ENCODE data around the gene CD101.

CD101 gene

DNA sequence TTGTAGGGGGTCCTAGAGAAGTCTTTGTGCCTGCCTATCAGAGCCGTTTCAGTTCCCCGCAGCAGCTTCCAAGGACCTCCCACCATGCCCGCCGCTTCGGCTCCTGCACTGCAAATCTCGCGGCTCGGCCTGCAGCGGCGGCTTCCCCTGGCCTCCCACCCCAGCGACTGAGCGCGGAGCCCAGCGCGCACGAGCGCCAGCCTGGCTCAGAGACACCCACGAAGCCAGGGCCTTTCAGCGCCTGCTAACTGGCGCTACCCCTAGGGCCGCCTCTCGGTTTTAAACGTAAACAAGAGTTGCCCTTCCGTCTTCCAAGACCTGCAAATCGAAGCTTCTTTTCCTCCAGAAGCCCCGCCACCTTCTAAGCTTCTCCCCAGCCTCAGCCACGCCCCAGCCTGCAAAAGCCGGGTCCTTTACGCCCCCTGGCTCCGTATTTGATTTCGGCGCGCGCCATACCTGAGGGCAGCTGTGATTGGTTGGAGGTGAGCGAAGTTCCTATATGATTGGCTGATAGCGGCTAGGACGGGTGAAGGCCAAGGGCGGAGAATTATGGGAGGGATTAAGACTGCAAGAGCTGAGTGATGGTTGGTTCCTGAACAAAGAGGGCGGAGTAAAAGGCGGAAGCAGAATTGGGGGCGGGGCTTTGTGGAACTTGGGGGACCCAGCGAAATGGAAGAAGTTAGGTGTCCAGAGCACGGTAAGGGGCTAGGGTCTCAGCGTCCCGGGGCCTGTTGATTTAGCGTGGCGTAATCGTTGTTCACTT lies 58.3 kb downstream of the CD101 start, which contains the start of gene TTF2:
TTF2 (plus strand) TSS at position 649 of the 763 bp plus-strand sequence; CDS start at position 670, 21 bp downstream.
- DNase-seq, result peak; percentile 100

DNA sequence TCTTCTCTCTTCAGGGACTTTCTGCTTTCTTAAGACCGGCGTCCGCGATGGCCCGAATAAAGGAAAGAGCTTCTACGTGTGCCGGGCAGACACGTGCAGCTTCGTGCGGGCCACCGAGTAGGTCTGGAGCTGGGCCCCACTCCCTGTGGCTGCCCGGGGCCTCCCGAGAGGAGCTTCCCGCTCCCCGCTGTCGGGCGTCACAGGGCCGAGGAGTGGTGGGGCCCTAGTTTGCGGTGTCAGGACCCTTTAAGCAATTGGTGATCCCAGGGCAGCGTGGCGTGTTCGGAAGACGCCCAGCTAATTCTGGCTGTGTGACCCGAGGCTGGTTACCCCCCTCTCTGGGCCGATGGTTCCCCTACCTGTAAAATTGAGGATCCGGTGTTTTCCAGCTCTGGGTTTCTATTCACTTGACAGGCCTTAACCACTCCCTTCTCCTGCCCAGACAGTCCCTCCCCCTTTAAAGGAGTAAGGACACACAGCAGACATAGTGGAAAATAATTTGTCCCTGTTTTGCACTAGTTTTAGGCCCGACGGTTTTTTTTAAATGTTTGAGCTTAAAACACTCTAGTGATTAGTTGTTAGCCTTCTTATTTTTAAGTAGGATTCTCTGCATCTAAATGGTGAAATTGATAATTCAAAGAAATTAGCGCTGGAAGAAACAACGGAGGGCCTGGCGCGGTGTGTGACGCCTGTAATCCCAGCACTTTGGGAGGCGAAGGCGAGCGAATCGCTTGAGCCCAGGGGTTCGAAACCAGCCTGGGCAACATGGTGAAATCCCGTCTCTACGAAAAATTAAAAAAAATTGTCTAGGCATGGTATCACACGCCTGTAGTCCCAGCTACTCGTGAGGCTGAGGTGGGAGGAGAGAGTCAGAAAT lies 59.1 kb downstream of the CD101 start:
- DNase-seq, result peak; percentile 43

DNA sequence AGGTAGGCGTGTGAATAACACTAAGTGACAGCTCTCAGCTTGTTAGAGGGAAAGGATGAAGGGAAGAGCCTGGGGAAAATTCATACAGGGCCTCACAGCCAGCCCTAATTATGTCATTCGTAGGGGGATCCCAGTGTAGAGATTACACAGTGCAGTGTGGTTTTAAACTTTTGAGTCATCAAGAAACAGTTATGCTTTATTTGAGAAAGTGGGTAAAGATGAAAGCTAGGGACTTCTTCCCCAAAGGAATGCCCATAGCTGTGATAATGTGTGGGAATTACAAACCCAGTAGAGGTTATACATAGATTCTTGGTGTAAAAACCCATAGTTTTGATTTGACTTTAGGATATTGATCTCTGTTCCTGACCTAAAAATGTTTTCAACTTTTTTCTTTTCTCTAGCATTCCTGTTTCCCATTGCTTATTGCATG lies 60.4 kb downstream of the CD101 start:
- no peak for DNase-seq

DNA sequence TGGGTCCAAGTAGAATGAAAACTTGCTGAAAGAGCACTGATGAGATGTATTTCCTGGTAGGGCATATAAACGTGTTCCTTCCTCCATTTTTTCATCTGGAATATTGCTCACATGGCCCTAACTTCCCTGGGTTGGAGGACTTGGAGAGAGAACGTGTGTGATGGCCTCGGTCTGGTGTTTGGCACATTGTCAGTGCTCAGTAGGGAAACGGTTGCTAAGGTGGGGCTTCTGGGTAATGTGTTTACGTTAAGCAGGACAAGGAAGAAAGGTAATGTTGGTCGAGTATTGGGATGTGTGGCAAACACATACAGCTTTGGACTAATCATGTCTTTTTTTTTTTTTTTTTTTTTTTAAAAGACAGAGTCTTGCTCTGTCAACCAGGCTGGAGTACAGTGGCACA lies 64.8 kb downstream of the CD101 start:
- no peak for DNase-seq

DNA sequence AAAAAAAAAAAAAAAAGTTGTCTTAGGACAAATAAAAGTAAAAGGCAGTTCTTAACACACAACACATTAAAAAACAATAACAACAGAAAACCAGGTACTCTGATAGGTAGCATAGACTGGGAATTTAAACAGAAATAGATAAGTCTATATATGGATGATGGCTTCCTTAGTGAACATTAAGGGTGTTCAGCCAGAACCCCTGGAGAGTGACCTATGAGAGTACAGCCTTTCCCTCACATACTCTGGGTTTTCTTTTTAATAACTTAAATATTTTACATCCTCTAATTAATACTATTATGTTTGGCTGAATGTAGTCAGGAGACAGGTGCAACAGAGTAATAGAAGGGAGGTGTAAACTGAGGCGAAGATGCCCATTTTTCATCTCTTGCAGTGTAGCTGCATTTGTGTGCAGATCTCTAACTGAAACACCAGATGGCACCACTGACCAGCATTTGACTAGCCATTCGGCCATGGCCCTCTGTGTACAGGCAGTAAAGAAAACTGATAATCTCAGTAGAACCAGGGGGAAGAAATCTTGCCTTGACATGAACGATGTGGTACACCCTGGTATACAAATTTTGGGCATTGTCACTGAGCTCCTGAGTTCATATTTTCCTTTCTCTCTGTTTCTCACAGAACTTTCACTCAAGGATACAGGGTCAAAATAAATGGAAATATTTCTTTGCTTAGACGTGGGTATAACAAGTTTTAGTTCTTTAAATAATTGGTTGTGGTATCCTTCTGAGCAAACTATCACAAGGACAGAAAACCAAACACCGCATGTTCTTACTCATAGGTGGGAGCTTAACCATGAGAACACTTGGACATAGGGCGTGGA lies 66.2 kb downstream of the CD101 start:
- peak; percentile 42 for DNase-seq

DNA sequence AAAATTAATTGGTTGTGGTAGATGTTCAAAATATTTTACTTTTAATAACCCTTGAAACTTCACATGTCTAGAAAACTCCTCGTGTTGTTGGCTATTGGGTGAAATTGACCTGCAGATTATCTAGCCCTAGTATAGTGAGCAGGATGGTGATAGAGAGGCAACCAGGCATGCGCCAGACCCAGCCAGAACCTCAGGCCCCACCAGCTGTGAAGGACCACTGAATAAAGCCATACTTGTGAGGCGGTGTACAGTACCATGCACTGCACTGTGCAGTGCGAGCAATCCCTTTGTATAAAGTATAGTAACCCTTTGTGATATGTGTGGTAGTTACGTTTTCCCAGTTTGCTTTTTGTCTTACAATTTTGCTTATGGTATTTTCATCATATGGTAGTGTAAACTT lies 67.0 kb downstream of the CD101 start:
- DNase-seq, result no peak

DNA sequence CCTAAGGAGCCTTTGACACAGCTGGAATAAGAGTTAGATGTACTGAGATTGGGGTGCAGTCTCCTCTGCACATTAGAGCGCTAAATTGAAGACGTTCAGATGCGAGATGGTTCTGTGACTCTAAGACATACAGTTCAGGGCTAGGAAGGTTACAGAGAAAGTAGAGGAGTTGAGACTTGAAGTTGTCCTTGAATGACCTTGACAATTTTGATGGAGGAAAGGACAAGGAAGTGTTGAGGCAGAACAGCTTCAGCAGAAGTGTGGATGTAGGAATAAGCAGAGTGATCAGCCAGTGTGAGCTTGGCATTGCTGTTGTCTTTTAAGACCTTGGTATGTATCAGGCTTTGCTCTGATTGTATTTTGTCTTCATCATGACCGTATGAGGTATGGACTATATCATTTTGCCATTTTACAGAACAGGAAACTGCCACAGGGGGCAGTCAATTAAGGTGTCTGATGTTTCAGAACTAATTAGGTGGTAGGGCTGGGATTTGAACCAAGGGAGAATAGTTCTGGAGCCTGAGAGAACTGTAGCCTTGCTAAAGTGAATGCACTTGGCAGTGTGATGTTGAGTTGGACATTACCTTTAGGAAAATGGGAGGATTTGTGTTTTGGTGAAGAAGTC lies 67.8 kb downstream of the CD101 start:
- DNase-seq, result no peak

DNA sequence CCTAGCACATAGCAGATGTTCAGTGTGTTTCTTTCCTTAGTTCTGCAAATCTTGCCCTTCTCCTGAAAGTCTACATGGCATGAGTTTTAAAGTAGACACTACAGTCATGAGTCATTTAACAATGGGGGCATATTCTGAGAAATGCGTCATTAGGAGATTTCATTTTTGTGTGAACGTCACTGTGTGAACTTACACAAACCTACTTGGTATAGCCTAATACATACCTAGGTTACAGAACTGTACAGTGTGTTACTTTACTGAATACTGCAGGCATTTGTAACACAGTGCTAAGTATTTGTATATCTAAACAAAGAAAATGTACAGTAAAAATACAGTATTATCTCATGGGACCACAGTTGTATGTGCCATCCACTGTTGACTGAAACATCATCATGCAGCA lies 68.6 kb downstream of the CD101 start:
- DNase-seq, result no peak

DNA sequence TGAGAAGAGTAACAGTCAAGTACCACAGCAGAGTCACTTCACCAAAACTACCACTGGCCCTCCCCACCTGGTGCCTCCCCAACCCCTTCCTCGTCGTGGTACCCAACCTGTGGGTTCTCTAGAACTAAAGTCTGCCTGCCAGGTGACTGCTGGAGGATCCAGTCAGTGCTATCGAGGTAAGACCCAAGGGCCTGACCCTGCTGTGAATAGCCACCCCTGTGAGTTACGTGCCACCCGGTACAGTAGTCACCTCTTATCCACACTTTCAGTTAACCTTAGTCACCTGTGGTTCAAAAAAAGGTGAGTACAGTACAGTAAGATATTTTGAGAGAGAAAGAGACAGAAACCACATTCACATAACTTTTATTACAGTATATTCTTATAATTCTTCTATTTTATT lies 75.1 kb downstream of the CD101 start:
- no peak for DNase-seq

DNA sequence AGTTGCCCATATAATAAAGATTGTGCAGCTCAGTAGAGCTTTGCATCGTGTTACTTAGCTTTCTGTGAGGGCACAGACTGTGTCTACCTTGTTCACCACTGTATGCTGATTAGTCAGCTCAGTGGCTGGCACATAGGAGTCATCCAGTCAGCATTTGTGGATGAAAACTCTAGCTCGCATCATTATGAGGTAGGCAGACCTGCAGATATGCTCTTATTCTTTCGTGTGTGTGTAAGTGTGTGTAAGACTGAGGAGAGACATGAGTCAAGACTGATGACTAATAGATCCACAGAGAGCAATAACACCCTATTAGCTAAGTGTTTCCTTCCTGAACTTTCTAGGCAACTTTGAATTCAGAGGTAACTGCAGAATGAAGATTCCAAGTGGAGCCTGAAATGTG lies 75.7 kb downstream of the CD101 start:
- no peak for DNase-seq

DNA sequence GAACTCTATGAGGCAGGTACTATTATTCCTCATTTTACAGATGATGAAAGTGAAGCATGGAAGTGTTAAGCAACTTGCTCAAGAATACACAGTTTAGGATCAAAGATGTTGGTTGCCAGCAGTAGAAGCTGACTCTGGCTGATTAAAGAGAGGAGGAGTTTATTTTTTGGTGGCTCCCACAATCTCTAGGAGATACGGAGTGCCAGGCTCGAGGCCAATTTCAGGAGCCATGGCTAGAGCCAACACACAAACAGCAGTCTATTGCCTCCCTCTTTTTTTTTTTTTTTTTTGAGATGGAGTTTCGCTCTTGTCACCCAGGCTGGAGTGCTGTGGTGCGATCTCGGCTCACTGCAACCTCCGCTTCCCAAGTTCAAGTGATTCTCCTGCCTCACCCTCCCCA lies 78.2 kb downstream of the CD101 start:
- DNase-seq, result no peak

DNA sequence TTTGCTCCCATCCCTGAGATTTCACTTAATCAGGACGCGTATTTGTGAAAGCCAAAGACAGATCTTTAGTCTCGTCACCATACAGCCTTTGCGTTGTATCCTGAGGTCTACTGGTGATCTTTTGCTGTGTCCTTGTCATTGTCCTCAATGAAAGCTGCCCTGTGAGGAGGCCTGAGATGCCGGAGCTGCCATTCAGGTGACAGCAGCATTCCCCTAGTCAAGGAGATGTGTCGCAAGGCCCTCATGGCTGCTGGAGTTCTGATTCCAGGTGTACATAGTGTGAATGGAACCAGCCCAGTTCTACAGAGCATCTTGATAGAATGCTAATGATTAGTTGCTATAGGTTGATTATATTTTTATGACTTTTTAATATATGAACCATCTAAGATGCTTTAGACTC lies 82.7 kb downstream of the CD101 start:
- DNase-seq, result no peak

Data from NCI-H526 treated with DMSO at 0.1 percent for 48 hours (cell line).